Suppressor macrophage treated with lipopolysaccharide for 1 hour (primary cell): ENCODE measurements around the gene ZNF99.
"Not testable (repeated sequence)": the region's sequence is repeated elsewhere in the genome, so short reads cannot be mapped to it uniquely, and the experiment has no call there.

ENCODE experiments used
- DNase-seq, 3 donors: peaks; one replicate each; pipeline ENCODE4 v3.0.0-alpha.2; 2020 to 2022

The ZNF99 gene

DNA sequence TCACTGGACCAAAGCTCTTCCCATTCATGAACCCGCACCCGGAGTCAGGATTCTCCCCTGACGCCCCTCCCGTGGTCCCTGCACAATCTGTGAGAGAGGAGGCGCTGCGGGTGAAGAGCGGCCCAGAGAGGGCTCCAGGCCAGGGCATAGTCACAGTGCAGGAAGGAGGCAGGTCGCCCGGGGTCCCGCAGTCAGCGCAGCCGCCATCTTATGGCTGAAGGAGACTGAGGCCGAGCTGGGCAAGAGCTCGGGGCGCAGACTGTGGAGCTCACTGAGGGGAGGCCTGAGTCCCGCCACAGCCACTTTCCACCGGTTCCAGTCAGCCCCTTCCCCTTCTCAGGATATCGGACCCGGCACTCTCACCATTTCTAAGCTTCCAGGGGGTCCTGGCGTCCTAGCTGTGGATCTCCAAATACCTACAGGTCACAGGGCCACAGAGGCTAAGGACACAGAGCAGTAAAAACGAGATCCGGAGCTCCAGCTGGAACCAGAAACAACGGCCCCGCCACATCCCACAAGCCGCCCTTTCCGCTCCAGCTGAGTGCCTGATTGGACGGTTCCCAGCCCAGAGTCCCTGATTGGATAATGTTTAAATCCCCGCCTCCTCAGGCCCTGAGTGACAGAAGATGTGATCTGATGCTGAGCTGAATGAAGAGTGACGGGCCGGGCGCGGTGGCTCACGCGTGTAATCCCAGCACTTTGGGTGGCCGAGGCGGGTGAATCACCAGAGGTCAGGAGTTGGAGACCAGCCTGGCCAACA, at the start of gene ZNF99:
Gene ZNF99, minus strand, starts transcription at position 501 of the 760 bp plus-strand sequence. Its CDS starts 135 bp downstream, at position 366.
- DNase-seq: no peak

DNA sequence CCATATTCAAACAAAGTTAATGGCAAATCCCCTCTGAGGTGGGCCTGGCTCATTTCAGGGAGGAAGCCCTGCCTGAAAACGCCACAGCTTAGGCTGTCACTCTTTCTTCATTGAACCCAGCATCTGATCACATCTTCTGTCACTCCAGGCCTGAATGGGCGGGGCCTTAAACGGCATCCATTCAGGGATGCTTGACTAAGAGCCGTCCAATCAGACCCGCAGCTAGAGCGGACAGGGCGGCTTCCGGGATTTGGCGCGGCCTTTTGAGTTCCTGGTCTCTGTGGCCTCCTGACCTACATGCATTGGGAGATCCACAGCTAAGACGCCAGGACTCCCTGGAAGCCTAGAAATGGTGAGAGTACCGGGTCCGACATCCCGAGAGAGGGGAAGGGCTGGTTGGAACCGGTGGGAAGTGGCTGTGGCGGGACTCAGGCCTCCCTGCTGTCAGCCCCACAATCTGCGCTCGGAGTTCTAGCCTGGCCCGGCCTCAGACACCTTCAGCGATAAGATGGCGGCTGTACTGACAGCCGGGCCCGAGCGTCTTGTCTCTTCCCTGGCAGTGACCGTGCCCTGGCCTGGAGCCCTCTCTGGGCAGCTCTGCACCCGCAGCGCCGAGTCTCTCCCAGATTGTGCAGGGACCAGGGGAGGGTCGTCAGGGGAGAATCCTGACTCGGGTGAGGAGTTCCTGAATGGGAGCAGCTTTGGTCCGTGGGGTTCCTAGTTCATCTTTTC, 48.2 kb upstream of the ZNF99 start, which contains the start of gene ZNF723:
Gene ZNF723, plus strand, starts transcription at position 261 of the 732 bp plus-strand sequence. Its CDS starts 89 bp downstream, at position 350.
- DNase-seq: no peak

DNA sequence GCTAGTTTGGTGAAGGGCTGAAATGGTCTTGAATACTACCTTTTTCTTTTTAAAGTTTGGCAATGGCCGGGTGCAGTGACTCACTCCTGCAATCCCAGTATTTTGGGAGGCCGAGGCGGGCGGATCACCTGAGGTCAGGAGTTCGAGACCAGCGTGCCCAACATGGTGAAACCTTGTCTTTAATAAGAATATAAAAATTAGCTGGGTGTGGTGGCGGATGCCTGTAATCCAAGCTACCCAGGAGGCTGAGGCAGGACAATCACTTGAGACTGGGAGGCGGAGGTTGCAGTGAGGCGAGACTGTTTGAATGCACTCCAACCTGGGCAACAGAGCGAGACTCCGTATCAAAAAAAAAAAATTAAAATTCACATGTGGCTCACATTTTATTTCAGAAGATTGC, 47.3 kb upstream of the ZNF99 start:
- no peak for DNase-seq

DNA sequence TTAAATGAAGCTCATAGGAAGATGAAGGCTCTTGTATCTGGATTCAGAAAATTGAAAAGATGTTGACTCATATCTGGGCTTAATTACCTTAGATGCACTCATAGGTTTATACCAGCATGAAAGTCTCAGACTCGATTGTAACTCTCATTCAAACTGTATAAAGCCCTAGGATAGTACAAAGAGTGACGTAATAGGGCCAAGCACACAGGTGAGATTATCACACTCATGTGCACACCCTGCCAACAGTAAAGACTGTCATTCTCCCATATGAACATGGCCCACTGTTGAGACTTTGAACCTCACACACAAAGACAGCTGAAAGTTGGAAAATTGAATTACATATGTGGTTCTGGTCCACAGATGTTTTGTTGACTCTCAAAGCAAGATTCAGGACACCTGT, 30.2 kb upstream of the ZNF99 start:
- no peak for DNase-seq

DNA sequence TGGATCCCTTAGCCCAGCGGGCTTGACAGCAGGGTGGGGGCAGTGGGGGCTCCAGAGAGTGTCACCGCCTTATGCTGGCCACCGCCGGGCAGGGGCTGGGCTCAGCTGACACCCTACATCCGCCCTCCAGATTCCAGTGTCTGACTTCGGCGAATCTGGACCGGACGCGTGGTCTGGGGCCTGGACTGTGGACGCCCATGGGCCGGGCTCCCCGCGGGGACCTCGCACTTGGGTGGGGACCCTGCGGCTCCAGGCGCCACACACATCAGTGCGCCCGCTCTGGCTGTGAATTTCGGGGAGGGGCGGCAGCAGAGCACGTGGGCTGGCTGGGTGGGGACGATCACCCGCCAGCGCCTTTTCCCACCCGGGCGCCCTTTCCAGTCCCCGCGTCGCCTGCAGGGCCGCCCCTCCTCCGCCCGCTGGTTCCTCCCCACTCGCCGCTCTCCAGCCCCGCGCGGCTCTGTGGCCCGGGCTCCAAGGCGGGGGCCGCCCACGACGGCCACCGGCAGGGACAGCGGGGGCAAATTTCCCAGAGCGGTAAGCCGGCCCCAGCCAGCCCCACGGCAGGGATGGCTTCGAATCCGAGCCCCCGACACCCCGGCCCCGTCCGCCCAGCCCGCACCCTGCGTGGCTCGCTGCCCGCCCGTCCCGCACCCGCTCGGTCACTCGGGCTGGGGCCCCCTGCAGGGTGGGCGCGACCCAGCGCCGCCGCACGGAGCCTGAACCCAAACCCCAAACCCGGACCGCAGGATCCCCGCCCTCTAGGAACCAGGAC, 23.3 kb upstream of the ZNF99 start:
- DNase-seq: no peak

DNA sequence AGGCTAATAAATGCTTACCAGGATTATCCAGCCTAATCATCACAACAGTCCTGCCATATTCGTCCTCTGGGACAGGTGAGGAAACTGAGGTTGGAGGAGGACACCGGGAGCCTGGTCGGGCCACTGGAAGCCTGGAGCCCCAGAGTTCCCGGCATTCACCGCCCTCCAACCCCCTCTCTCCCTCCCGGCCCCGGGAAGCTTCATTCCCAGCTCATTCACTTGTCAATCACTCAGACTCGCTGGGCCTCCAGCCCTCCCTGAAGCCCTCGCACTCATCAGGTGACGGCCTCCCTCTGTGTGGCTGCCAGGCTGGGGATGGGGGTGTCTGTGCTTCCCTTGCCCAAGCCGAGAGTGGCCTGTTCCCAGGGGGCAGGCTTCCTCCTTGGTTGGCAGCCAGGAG, 22.5 kb upstream of the ZNF99 start:
- DNase-seq: no peak

DNA sequence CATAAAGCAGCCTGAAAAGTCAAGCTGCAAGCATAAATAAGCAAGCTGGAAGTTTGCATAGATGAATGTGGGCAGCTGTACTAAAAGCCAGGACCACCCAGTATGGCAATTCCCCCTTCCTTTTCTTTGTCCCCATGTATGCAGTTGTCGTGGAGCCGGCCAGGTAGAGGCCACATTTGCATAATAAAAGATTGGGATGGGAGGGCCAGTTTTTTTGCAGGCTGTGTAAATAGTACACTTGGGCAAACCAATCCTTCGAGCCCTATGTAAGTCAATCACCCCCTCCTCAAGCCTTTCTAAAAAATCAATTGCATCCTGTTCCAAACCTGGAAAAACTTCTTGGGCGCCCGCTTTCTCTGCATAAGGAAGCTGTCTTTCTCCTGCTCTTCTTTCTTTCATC, 13.1 kb upstream of the ZNF99 start:
- DNase-seq: no peak

DNA sequence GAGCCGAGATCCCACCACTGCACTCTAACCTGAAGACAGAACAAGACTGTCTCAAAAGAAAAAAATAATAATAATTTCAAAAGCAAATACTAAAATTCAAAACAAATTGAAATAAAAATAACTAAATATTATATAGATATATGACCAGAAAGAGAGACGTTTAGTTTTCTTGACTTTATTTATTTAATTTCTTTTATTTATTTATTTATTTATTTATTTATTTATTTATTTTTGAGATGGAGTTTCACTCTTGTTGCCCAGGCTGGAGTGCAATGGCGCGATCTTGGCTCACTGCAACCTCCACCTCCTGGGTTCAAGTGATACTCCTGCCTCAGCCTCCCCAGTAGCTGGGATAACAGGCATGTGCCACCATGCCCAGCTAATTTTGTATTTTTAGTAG, 8.9 kb upstream of the ZNF99 start:
- DNase-seq: not testable (repeated sequence)

DNA sequence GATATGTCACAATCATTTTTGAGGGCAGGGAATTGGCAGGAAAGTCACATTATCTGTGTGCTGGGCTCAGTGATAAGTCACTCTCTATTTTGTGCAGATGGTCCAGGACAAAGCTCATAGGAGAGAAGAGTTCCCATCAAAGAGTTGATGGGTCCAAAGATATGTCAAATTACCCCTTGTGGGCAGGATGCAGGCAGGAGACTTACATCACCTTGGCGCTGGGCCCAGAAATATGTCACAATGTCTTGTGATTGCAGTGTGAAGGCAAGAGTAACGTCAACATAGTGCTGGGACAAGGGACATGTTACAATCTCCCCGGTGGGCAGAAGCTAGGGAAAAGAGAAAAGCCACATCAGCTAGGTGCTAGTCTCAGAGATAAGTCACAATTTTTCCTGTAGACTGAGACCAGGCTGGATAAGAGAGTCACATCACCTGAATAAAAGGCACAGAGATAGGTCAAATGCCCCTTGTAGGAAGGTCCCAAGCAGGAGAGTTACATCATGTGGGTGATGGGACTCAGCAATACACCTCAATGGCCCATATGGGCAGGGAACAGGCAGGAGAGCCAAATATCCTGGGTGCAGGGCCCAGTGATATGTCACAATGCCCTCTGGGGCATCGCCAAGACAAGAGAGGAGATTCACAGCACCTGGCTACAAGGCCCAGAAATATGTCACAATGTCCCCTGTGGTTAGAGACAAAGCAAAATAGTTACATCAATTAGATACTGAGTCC, 47.9 kb downstream of the ZNF99 start:
- DNase-seq: no peak

DNA sequence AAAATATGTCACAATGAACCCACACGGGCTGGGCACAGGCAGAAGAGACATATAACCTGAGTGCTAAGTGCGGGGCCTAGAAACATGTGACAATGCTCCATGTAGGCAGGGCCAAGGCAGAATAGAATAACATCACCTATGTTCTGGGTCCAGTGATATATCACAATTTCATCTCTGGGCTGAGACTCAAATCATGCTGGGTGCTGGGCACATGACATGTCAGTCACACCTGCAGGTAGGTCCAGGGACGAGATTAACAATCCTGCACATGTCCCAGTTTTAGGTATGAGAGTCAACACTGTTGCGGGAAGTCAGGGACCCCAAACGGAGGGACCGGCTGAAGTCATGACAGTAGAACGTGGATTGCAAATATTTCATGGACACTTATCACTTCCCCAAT, 50.3 kb downstream of the ZNF99 start:
- DNase-seq: no peak

DNA sequence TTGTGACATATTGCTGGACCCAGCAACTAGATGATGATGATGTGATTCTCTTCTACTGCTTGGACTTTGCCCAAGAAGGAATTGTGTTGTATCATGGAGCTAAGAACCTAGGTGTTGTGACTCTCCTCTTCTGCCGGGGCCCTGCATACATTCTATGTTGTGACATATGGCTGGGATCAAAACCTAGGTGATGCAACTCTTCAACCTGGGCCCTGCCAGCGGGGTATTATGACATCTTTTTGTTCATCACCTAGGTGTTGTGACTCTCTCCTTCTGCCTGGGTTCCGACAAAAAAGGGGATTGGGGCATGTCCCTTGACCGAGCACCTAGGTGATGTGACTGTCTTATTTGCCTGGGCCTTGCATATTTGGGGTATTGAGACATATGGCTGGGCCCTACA, 55.7 kb downstream of the ZNF99 start:
- not testable (repeated sequence) for DNase-seq

DNA sequence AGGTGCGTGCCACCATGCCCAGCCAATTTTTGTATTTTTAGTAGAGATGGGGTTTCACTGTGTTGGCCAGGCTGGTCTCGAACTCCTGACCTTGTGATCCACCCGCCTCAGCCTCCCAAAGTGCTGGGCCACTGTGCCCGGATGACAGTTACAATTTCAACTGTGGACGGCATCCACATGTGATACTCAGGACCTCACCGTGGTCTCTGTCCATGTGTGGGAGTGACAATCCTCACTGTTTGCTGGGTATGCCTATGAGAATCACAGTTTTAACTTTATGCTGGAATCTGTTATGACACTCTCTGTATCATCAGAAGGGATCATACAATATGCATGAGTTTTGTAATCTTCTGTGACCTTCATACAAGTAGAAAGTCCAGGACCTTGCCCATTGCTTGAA, 62.4 kb downstream of the ZNF99 start:
- DNase-seq: not testable (repeated sequence)

DNA sequence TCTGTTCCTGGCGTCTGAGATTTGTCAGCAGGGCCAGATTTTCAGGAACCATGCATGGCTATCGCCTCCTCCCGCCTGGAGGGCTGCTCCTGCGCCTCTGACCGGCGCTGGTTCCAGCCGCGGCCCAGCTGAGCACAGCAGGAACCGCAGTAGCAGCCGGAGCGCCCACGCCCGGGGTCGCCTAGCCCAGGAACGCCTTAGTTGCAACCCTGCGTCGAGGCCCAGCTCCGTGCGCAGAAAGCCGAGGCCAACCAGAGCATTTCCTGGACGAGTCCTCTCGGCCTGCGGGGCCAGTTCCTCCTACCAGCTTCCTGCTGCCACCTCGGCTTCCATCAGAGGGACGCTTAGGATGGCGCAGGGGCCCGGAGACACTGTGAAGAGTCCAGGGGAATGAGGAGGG, 75.0 kb downstream of the ZNF99 start:
- no peak for DNase-seq

DNA sequence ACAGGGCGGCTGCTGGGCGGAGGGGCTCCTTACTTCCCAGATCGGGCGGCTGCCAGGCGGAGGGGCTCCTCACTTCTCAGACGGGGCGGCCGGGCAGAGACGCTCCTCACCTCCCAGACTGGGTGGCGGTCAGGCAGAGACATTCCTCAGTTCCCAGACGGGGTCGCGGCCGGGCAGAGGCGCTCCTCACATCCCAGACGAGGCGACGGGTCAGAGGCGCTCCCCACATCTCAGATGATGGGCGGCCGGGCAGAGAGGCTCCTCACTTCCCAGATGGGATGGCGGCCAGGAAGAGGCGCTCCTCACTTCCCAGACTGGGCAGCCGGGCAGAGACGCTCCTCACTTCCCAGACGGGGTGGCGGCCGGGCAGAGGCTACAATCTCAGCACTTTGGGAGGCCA, 80.9 kb downstream of the ZNF99 start:
- not testable (repeated sequence) for DNase-seq

DNA sequence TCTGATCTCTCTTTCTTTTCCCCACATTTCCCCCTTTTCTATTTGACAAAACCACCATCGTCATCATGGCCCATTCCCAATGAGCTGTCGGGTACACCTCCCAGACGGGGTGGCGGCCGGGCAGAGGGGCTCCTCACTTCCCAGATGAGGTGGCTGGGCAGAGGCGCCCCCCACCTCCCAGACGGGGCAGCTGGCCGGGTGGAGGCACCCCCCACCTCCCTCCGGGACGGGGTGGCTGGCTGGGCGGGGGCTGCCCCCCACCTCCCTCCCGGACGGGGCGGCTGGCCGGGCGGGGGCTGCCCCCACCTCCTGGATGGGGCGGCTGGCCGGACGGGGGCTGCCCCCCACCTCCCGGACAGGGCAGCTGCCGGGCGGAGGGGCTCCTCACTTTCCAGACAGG, 81.3 kb downstream of the ZNF99 start:
- not testable (repeated sequence) for DNase-seq
